ENCODE measurements around the gene SPI1.

The SPI1 gene

DNA sequence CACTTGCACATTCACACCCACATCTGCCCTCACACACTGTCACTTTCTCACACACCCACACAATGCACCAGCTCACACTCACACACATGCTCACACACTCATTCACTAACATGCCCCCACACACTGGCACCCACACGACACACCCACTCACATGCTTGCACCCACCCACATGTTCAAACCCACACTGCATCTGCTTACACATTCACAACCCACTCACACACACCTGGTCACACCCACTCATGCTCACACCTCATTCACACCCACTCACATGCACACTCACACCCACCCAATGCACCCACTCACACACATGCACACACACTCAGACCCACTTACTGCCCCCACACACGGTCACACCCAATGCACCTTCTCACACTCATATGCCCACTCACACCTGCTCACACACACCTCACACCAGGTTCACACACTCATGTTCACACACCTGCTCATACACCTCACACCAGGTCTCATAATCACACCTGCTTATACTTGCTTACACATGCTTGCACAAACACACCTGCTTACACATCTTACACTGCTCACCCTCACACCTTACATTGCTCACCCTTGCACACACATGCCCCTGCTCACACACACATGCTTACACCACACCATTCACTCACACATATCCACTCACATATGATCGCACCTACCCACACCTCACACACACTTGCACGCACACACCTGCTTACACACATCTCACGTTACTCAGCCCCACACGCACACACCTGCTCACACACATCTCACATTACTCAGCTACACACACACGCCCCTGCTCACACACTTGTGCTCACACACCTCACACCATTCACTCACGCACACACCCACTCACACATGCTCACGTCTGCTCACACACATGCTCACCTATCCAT lies 22.0 kb downstream of the SPI1 start:
- DNase-seq = no peak

- peak; percentile 90 for DNase-seq
Observed at GRCh38 chr11:47355283-47356128, 22.8 kb downstream of the SPI1 start.

DNA sequence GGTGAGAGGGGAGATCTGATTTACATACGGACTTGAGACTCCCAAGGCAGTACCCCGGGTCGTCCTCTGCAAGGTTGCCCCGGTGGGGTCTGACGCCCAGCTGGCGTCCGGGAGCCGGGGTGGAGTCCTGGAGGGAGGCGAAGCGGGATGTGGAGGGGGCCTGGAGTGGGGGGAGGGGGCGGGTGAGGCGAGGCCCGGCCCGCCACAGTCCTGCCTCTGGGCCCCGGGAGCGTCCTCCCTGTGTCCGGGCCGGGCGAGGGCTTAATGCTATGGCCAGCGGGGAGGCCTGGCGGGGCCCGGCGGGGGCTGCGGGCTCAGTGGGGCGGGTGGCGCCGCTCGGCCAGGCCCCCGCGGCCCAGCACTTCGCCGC lies 23.4 kb downstream of the SPI1 start:
- DNase-seq = no peak

- no peak for DNase-seq
Observed at GRCh38 chr11:47353978-47354774, 24.2 kb downstream of the SPI1 start.

DNA sequence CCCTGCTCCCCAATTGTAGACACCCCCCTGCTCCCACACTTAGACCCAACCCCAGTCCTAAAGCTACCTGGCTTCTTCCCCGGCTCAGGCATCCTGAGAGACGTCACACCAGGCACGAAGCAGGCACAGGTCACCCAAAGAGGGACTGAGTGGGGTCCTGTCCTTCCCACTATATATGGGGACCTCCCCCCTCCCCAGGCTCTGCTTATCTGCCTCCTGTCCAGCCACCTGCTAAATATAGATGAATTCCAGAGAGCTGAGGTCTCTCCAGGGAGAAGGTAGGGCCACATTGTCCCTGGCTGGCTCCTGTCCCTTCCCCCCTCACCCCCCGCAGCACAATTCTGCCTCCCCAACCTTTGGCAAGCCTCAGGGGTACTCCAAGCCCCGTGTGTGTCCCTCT lies 25.8 kb downstream of the SPI1 start, which contains the start of gene MYBPC3:
MYBPC3 (minus strand) TSS at position 147 of the 400 bp plus-strand sequence; CDS start at position 92, 55 bp downstream.
- no peak for DNase-seq

DNA sequence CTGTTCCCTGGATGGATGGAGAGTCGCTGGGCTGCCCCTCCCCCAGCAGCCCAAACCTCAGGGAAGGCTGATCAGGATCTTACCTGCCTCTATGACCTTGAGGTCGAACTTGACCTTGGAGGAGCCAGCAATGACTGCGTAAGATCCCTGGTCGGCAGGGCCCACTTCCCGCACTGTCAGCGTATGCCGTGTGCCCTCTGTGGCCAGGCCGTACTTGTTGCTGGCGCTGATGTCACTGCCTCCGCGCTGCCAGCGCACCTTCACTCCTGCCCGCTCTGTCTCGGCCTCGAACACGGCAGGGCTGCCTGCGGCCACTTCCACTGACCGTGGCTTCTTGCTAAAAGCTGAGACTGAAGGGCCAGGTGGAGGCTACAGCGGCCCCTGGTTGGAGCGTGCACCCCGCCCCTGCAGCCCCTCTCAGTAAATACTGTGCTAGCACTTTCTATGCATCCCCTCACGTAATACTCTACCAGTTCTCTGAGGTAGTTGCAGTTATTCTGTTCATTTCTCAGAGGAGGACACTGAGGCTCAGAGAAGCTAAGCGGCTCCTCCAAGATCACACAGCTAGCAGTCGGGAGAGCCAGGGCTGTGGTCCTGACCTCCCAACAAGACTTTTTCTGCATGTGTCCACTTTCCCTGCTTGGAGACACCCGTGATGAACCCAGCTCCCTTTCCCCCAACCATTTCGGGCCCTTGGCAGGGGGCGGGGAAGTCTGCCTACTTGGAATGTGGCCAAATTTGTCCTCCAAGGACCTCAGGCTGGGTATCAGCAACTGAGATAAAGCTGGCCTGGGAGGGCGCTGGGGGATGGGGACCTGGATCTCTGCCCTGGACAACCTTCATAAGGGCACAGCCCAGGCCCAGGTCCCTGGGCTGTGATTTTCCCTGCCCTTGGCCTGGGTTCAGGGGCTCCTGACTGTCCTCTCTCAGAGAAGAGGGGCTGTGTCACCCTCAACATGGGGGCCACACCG lies 26.9 kb downstream of the SPI1 start:
- no peak for DNase-seq

DNA sequence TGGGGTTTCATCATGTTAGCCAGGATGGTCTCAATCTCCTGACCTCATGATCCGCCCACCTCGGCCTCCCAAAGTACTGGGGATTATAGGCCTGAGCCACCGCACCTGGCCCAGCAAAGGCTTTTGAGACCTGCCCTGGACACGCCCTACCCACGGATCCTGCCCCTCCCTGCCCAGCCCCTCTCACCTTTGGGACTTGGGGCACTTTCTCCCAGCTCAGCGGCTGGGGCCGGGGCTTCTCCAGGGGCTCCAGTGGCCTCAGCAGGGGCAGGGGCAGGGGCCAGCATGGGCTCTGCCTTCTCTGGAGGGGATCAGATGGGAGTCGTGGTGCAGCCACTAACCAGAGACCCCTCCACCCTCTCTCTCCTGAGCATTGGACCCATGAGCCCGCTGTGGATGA lies 28.0 kb downstream of the SPI1 start:
- DNase-seq = no peak

GRCh38 chr11:47349521-47350095 lies 28.7 kb downstream of the SPI1 start:
- no peak for DNase-seq

- no peak for DNase-seq
Observed at GRCh38 chr11:47348859-47349258, 29.5 kb downstream of the SPI1 start.

DNA sequence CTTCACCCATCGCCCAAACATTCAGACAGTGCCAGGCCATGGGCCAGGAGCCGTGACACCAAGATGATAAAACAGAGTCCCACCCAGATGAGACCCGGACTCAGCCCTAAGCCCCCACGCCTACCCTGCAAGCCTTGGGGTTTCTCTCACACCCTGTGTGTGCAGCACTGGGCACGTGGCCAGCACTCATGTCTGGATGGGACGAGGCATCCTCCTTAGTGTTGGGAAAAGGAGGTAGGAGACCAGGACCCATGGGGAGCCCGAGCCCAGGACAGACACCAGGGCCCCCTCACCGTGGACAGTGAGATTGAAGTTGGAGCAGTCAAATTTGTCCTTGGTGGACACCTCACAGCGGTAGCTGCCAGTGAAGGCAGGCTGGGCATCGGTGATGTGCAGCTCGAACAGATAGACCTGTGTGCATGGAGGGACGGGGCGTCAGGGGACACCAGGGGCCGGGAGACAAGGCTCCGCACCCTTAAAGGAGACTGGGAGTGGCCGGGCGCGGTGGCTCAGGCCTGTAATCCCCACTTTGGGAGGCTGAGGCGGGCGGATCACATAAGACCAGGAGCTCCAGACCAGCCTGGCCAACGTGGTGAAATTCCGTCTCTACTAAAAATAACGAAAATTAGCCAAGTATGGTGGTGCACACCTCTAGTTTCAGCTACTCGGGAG lies 30.1 kb downstream of the SPI1 start:
- no peak for DNase-seq

GRCh38 chr11:47347137-47347536 lies 31.2 kb downstream of the SPI1 start:
- no peak for DNase-seq

- no peak for DNase-seq
Observed at GRCh38 chr11:47345890-47346563, 32.3 kb downstream of the SPI1 start.

DNA sequence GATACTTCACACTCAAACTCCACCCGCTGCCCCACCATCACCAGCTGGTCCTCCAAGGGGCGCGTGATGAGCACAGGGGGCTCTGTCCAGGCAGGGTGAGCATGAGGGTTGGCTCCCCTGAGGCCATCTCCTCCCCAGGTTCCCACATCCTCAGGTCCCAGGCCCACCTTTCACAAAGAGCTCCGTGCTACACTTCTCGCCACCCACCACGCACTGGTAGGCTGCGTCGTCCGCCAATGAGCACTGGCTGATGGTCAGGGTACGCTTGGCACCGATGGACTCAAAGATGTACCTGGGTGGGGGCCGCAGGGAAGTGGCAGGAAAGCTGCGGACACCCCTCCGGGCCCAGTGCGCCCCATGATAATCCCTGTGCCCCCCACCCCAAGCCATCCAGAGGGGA lies 35.5 kb downstream of the SPI1 start:
- no peak for DNase-seq

DNA sequence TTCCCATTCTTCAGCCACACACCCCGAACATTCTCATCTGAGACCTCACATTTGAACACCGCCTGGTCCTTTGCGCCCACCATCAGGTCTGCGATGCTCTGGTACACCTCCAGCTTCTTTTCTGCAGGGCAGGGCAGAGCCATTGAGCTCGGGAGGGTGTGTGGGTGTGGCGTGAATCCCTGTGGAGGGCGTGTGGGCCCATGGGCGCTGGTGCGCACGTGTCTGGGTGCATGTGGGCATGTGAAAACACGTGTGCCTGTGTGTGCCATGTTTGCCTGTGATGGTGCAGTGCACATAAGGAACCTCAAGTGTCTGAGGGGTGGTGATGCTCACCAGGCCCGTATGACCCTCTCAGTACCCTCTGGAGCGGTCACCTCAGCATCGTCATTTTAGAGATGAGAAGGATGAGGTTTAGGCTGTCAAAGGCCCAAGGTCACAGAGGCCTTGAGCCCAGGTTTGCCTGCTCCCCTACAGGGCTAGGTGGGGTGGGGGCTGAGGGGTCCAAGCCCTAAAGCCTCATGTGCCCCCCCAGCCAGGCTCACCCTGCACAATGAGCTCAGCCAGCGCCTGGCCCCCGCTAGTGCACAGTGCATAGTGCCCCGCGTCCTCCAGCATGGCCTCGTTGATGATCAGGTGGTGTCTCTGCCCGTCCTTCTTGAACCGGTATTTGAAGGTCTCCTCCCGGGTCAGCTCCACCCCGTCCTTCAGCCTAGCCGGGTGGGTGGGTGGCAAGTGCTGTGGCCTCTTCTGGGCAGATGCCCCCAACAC lies 36.1 kb downstream of the SPI1 start:
- no peak for DNase-seq

DNA sequence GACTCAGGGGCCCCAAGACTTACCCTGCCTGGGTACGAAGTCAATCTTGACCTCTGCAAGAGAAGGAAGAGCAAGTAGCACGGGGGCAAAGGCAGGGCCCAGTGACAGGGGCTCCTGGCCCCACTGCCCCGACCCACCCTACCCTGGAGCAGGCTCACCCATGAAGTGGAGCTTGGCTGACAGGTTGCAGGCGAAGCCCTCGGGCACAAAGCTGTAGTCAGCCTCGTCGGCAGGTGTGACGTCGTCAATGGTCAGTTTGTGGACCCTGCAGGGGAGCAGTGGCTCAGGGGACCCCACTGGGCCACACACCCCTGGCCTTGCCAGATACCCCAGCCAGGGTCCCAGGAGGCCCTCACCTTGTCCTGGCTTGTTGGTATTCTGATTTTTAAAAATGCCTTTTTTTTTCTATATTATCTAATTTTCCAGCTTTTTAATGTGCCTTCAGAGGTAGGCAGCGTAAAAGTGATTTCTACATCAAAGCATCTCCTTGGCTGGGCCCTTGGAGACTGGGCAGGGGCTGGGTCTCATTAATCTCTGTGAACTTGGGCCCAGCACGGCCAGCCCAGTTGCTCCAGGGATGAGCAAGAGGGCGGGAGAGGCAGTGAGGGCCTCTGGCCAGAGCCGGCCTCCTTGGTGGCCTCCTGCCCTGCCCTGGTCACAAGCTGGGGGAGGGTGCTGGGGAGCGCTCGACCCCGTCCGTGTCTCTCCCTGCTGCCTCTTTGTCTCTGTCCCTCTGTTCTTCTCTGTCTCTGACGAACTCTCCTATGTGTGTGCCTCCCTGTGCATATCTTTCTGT lies 37.2 kb downstream of the SPI1 start:
- DNase-seq = no peak

- DNase-seq = no peak
Observed at GRCh38 chr11:47340010-47340409, 38.3 kb downstream of the SPI1 start.

- no peak for DNase-seq
Observed at GRCh38 chr11:47338396-47339241, 39.7 kb downstream of the SPI1 start.

Data from retina (tissue), 1 donor.